Activated CD4-positive, alpha-beta memory T cell treated with anti-CD3 and anti-CD28 coated beads for 36 hours (primary cell): ENCODE data around the gene HSPA1L. TPM values are rescaled to one million over a fixed set of nuclear protein-coding genes. Genes with fewer than 3 reads are reported as not detected.
A peak's percentile ranks its signal among the peaks of the same experiment; 100 is the strongest.
"Not testable (repeated sequence)": the region's sequence is repeated elsewhere in the genome, so short reads cannot be mapped to it uniquely, and the experiment has no call there.

Experiments
- CTCF ChIA-PET: fragments of 350-600 bp; sonication (Branson Sonifier 250); formaldehyde crosslinking; loops from one replicate; lab custom pipeline; 2021; ENCODE audit warnings: antibody characterized with exemption, inconsistent platforms; lab: Charles Lee
- POLR2A ChIA-PET: fragments of 350-600 bp; sonication (Branson Sonifier 250); formaldehyde crosslinking; loops from one replicate; lab custom pipeline; 2021; ENCODE audit warnings: antibody characterized with exemption; lab: Charles Lee
- DNase-seq: peaks from one replicate; pipeline ENCODE4 v3.0.0-alpha.2; 2020
- H3K27ac Mint-ChIP-seq: one replicate; pipeline ENCODE4 v1.8.0; 2021; ENCODE audit warnings: mixed read lengths
- H3K27me3 Mint-ChIP-seq: one replicate; pipeline ENCODE4 v1.8.0; 2021; ENCODE audit warnings: mixed read lengths
- H3K36me3 Mint-ChIP-seq: one replicate; pipeline ENCODE4 v1.8.0; 2021; ENCODE audit warnings: mixed read lengths
- H3K4me1 Mint-ChIP-seq: one replicate; pipeline ENCODE4 v1.8.0; 2021; ENCODE audit warnings: low read depth, mixed read lengths
- H3K4me3 Mint-ChIP-seq: one replicate; pipeline ENCODE4 v1.8.0; 2021; ENCODE audit warnings: mild to moderate bottlenecking, mixed read lengths
- H3K9me3 Mint-ChIP-seq: one replicate; pipeline ENCODE4 v1.8.0; 2021; ENCODE audit warnings: mixed read lengths
- intact Hi-C: fragments of 100-400 bp; cut with micrococcal nuclease; formaldehyde crosslinking; loops from one replicate; pipeline ENCODE4 v1.15.1; 2023
- total RNA-seq, 2 experiments: library from RNA; stranded (reverse); gene quantifications; one replicate each; pipeline ENCODE4 v1.2.3, GENCODE V29; 2021

Gene HSPA1L
- total RNA-seq, 2 experiments from 2014 or later: 2.0 TPM

DNA sequence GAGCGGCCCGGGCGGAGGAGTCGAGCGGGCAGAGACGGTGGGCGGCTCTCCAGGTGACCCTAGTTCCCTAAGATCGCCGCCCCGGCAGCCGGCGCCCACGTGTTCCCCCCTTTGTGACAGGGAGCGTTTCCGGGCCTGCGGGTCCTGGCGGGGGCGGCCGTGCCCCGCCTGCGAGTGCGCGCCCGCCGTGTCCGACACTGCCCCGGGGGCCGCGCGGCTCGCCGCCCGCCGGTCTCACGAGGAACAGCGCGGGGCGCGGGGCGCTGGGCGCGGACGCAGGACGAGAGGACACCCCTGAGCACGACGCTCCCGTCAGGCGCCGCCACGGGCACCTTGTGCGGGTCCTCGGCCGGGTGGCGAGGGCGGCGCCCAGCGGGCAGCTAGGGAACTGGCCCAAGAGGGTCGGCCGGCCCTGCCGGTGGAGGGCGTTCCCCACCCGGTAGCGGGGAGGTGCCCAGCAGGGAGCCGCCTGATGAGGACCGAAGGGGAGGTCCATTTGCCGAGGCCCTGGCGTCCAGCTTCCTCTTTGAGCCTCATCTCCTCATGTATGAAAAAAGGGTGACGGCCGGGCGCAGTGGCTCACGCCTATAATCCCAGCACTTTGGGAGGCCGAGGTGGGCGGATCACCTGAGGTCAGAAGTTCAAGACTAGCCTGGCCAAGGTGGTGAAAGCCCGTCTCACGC lies 19.3 kb downstream of the HSPA1L start, which contains the start of gene VARS1:
VARS1 (minus strand) TSS at position 137 of the 683 bp plus-strand sequence. CDS start 535 bp downstream, outside the sequence.
- Mint-ChIP-seq H3K4me3 (peak within 1 kb of the TSS; percentile 98), H3K27me3 (no peaks in the 10 kb centered on the region), H3K9me3 (no peaks in the 10 kb centered on the region), H3K27ac (peak within 1 kb of the TSS; percentile 91), H3K4me1 (peaks cover 39% of the 10 kb centered on the region), H3K36me3 (peaks cover 19% of the 10 kb centered on the region)
- ChIA-PET CTCF (interaction anchor here (0.7 to 2.8 kb wide), 17 partner anchors 10 to 67 kb away, joined by 3 to 30 read pairs (median 5); partner anchors contain the start of genes CLIC1, HSPA1A, HSPA1L and LSM2), POLR2A (interaction anchor here (0.5 to 2.5 kb wide), 12 partner anchors 9 to 132 kb away, joined by 3 to 21 read pairs (median 4); partner anchors contain the start of genes HSPA1A, HSPA1B, HSPA1L and LSM2)
- peak; percentile 91 for DNase-seq
- intact Hi-C loops: loop anchor here (1.0 to 2.0 kb wide), 4 partner anchors 11 to 31 kb away; partner anchors contain the start of genes HSPA1B, LSM2 and VWA7

- POLR2A ChIA-PET: interaction anchor here (0.8 to 2.5 kb wide), 10 partner anchors 8 to 55 kb away, joined by 3 to 21 read pairs (median 4); partner anchors contain the start of genes HSPA1A, HSPA1B, HSPA1L and LSM2
- Mint-ChIP-seq H3K27ac (peak overlapping the region; percentile 91), H3K9me3 (no peaks in the 10 kb centered on the region), H3K36me3 (peaks cover 22% of the 10 kb centered on the region), H3K27me3 (no peaks in the 10 kb centered on the region), H3K4me1 (peaks cover 42% of the 10 kb centered on the region), H3K4me3 (peak overlapping the region; percentile 98)
- DNase-seq: no peak
- CTCF ChIA-PET: interaction anchor here (0.7 to 2.8 kb wide), 13 partner anchors 9 to 68 kb away, joined by 3 to 30 read pairs (median 5); partner anchors contain the start of genes HSPA1A, HSPA1L, LSM2 and MSH5
- intact Hi-C loops: loop anchor here (2.0 kb wide), 2 partner anchors 18 to 32 kb away; partner anchors contain the start of genes HSPA1B and VWA7
These were observed 20.0 kb downstream of the HSPA1L start for GRCh38 chr6:31794866-31795615.

GRCh38 chr6:31794294-31794865 lies 20.7 kb downstream of the HSPA1L start:
- ChIA-PET POLR2A (interaction anchor here (1.0 to 2.5 kb wide), 7 partner anchors 8 to 54 kb away, joined by 3 to 21 read pairs (median 3); partner anchors contain the start of genes LSM2, MSH5 and VWA7), CTCF (interaction anchor here (0.7 to 2.8 kb wide), 5 partner anchors 10 to 69 kb away, joined by 4 to 16 read pairs (median 5); partner anchors contain the start of genes MSH5 and NEU1)
- Mint-ChIP-seq H3K9me3 (no peaks in the 10 kb centered on the region), H3K27ac (peak overlapping the region; percentile 84), H3K36me3 (peaks cover 25% of the 10 kb centered on the region), H3K4me3 (peak overlapping the region; percentile 98), H3K27me3 (no peaks in the 10 kb centered on the region), H3K4me1 (peaks cover 45% of the 10 kb centered on the region)
- DNase-seq: no peak
- intact Hi-C loops: loop anchor here (2.0 kb wide), 2 partner anchors 18 to 32 kb away; partner anchors contain the start of genes HSPA1B and VWA7

GRCh38 chr6:31793927-31794245 lies 21.2 kb downstream of the HSPA1L start:
- Mint-ChIP-seq H3K4me3 (peak overlapping the region; percentile 98), H3K4me1 (peaks cover 46% of the 10 kb centered on the region), H3K36me3 (peaks cover 28% of the 10 kb centered on the region), H3K27ac (peak overlapping the region; percentile 84)
- DNase-seq, H3K9me3 Mint-ChIP-seq, H3K27me3 Mint-ChIP-seq, POLR2A ChIA-PET, CTCF ChIA-PET: not testable (repeated sequence)
- intact Hi-C loops: loop anchor here (2.0 kb wide), 2 partner anchors 17 to 33 kb away; partner anchors contain the start of genes HSPA1B and VWA7

DNA sequence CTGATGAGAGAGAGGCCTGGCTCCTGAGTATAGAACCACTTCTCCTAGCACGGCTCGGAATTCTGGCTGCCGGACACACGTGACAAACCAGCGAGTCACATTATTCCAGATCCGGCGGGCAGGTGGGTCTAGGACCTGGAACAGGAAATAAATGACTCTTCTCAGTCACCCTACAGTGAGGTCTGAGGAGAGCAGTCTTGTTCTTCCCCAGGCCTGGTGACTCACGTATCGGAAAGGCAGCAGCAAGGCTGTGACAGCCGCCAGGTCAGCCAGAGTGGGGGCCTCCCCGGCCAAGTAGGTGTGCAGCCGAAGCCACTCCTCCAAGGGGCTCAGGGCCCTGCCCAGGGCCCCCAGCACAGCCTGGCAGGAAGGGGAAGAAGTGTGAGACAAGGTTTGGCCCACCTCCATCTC lies 22.3 kb downstream of the HSPA1L start:
- Mint-ChIP-seq H3K36me3 (peaks cover 29% of the 10 kb centered on the region), H3K4me1 (peaks cover 40% of the 10 kb centered on the region), H3K9me3 (no peaks in the 10 kb centered on the region), H3K27me3 (no peaks in the 10 kb centered on the region), H3K4me3 (no peak overlapping the region), H3K27ac (peak overlapping the region; percentile 10)
- POLR2A ChIA-PET: no interaction called here
- DNase-seq: peak; percentile 40
- intact Hi-C loops: no loop called here
- CTCF ChIA-PET: interaction anchor here (0.7 to 0.8 kb wide), 2 partner anchors 28 to 34 kb away, joined by 3 read pairs; no protein-coding TSS in a partner anchor

GRCh38 chr6:31792090-31792374 lies 23.1 kb downstream of the HSPA1L start:
- no peaks in the 10 kb centered on the region for H3K9me3 Mint-ChIP-seq
- ChIA-PET CTCF (interaction anchor here (0.6 to 2.0 kb wide), 8 partner anchors 8 to 74 kb away, joined by 3 to 14 read pairs (median 8); partner anchors contain the start of genes LSM2, MSH5 and VWA7), POLR2A (no interaction called here)
- no peaks in the 10 kb centered on the region for H3K27me3 Mint-ChIP-seq
- H3K4me3 Mint-ChIP-seq: no peak overlapping the region
- H3K4me1 Mint-ChIP-seq: peaks cover 32% of the 10 kb centered on the region
- H3K36me3 Mint-ChIP-seq: peaks cover 25% of the 10 kb centered on the region
- intact Hi-C loops: no loop called here
- H3K27ac Mint-ChIP-seq: no peak overlapping the region
- no peak for DNase-seq

- no peaks in the 10 kb centered on the region for H3K27me3 Mint-ChIP-seq
- H3K4me1 Mint-ChIP-seq: peaks cover 31% of the 10 kb centered on the region
- no peaks in the 10 kb centered on the region for H3K9me3 Mint-ChIP-seq
- H3K36me3 Mint-ChIP-seq: peaks cover 28% of the 10 kb centered on the region
- no peak overlapping the region for H3K4me3 Mint-ChIP-seq
- H3K27ac Mint-ChIP-seq: peak overlapping the region; percentile 55
- DNase-seq: peak; percentile 50
- intact Hi-C loops: no loop called here
- POLR2A ChIA-PET: interaction anchor here (1.0 to 1.3 kb wide), 2 partner anchors 42 to 116 kb away, joined by 3 to 5 read pairs; no protein-coding TSS in a partner anchor
- CTCF ChIA-PET: interaction anchor here (0.6 to 2.6 kb wide), 17 partner anchors 8 to 250 kb away, joined by 3 to 18 read pairs (median 6); partner anchors contain the start of genes CLIC1, HSPA1B, LSM2 and MSH5
These were observed 23.6 kb downstream of the HSPA1L start for GRCh38 chr6:31791324-31792089.

DNA sequence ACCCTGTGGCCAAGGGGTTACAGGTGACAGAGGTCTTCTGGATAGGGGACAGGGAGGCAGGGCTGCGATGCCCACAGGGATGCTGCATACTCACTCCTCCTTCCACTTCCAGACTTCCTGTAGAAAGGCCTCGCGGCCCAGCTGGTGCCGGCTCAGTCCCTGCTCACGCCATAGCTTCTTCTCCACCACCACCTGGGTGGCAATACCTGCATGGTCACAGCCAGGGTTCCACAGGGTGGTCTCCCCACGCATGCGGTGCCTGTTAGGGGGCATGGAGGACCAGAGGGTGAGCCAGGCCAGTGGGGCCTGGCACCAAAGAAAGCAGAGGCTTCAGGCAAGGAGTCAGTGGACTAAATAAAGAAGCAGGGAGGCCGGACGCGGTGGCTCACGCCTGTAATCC lies 29.6 kb downstream of the HSPA1L start:
- H3K4me3 Mint-ChIP-seq: no peak overlapping the region
- H3K27me3 Mint-ChIP-seq: no peaks in the 10 kb centered on the region
- no peaks in the 10 kb centered on the region for H3K9me3 Mint-ChIP-seq
- CTCF ChIA-PET: interaction anchor here (0.6 to 1.8 kb wide), 3 partner anchors 10 to 17 kb away, joined by 3 to 8 read pairs (median 5); partner anchors contain the start of gene VARS1
- peaks cover 6% of the 10 kb centered on the region for H3K4me1 Mint-ChIP-seq
- peaks cover 43% of the 10 kb centered on the region for H3K36me3 Mint-ChIP-seq
- DNase-seq: no peak
- POLR2A ChIA-PET: interaction anchor here (0.9 kb wide), 1 partner anchor 101 kb away, joined by 3 read pairs; no protein-coding TSS in a partner anchor
- H3K27ac Mint-ChIP-seq: no peak overlapping the region
- intact Hi-C loops: no loop called here

- H3K27ac Mint-ChIP-seq: no peak overlapping the region
- POLR2A ChIA-PET: interaction anchor here (0.7 to 1.1 kb wide), 3 partner anchors 14 to 94 kb away, joined by 3 read pairs; no protein-coding TSS in a partner anchor
- H3K36me3 Mint-ChIP-seq: peaks cover 42% of the 10 kb centered on the region
- H3K9me3 Mint-ChIP-seq: no peaks in the 10 kb centered on the region
- H3K4me1 Mint-ChIP-seq: peaks cover 3% of the 10 kb centered on the region
- no peak overlapping the region for H3K4me3 Mint-ChIP-seq
- CTCF ChIA-PET: interaction anchor here (1.7 kb wide), 1 partner anchor 11 kb away, joined by 5 read pairs; the partner anchor contains the start of gene VARS1
- DNase-seq: no peak
- H3K27me3 Mint-ChIP-seq: no peaks in the 10 kb centered on the region
- intact Hi-C loops: no loop called here
These were observed 30.8 kb downstream of the HSPA1L start for GRCh38 chr6:31784098-31784925.
